GM12875 (cell line): ENCODE measurements around the gene MED27.

Experiments used
- H3K4me3 ChIP-seq: one replicate; pipeline ENCODE4 v1.5.1; 2011; ENCODE audit warnings: low read depth, low read length, control low read depth
- TF ChIP-seq, protein P1 (sequence below): IDR thresholded peaks from 2 replicates; pipeline ENCODE4 v1.5.1; 2011; ENCODE audit warnings: low read depth, mild to moderate bottlenecking, control low read depth, inconsistent platforms, low read length, moderate library complexity, borderline replicate concordance; ENCODE audit not compliant: insufficient read depth

The MED27 gene

DNA sequence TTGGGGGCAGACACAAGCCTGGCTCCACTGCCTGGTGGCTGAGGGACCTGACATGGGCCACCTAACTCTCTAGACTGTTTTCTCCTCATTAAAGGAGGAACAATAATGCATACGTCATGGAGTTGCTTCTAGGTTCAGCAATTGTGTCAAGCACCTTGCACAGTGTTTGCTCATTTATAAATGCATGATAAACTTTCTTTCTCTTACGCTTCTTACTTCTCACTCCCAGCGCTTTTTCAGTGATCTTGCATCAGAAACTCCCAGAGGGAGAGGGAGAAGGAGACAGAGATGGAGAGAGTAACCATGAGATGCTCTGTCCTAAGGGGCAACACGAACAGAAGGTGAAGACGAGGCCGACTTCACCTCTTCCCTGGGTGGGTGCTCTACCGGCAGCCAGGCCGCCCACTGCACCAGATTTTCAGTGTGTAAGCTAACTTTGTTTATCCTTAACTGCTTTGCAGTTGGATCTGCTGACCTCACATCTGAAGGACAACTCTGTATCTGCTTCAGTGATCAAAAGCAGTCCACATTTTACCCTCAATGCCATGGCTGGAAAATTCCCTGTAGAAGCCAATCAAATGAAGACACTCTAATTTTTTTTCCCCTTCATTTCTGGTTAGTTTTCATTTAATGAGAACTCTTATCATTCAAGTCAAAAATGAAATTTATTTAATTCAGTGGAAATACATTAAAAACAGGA lies 35.3 kb downstream of the MED27 start:
- no peak overlapping the region for H3K4me3 ChIP-seq
- TF ChIP-seq, protein P1, sequence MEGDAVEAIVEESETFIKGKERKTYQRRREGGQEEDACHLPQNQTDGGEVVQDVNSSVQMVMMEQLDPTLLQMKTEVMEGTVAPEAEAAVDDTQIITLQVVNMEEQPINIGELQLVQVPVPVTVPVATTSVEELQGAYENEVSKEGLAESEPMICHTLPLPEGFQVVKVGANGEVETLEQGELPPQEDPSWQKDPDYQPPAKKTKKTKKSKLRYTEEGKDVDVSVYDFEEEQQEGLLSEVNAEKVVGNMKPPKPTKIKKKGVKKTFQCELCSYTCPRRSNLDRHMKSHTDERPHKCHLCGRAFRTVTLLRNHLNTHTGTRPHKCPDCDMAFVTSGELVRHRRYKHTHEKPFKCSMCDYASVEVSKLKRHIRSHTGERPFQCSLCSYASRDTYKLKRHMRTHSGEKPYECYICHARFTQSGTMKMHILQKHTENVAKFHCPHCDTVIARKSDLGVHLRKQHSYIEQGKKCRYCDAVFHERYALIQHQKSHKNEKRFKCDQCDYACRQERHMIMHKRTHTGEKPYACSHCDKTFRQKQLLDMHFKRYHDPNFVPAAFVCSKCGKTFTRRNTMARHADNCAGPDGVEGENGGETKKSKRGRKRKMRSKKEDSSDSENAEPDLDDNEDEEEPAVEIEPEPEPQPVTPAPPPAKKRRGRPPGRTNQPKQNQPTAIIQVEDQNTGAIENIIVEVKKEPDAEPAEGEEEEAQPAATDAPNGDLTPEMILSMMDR, result no peak

DNA sequence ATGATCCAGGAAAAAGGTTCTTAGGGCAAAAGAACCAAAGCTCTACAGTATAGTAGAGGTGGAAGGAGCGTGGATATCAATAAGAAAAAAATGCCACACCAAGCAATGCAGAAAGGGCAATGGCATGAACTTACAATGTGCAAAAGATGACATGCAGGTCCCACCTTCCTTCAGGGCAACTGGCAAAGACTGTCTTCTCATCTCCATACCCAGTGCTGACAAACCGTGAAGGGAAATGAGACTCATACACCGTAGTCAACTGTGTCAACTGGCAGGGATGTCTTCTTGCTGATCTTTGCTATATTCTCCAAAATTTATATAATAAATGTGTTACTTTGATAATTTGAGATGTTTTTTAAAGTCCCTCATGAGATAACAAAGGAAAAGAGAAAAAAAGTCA lies 36.0 kb downstream of the MED27 start:
- TF ChIP-seq, protein P1, result no peak
- no peak overlapping the region for H3K4me3 ChIP-seq

DNA sequence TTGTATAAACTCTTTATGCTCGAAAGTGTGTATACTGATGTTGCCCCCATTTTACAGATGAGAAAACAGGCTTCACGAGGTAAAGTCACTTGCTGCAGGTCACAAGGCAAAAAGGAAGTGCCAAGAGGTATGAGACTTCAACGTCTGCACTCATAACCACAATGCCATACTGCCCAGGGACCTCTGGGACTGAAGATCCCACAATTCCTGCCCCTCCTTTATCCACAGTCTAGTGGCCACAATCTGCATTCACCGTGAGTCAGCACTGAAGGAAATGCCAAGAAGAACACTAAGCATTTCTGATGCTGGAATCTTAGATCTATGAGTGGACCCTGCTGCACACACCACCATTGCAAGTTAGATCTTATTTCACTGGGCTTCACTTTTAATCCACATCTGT lies 37.3 kb downstream of the MED27 start:
- H3K4me3 ChIP-seq, result no peak overlapping the region
- TF ChIP-seq, protein P1, result no peak

DNA sequence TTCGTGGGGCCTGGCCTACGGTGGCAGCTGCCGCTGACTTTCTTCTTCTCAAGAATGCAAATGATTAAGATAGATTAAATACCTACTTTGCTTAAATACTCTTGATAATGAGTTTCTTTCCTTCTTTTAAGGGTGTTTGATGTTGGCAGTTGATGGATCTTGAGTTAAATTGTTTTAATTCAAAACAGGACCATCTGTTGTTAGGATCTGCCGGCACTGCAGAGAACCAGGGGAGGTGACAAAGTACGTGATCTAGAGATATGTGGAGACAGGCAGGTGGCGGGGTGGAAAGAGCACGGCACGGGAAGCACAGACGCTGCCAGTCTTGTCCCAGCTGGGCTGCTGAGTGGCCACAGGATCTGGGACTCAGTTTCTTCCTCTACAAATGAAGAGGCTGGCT lies 37.9 kb downstream of the MED27 start:
- TF ChIP-seq, protein P1, result no peak
- no peak overlapping the region for H3K4me3 ChIP-seq

DNA sequence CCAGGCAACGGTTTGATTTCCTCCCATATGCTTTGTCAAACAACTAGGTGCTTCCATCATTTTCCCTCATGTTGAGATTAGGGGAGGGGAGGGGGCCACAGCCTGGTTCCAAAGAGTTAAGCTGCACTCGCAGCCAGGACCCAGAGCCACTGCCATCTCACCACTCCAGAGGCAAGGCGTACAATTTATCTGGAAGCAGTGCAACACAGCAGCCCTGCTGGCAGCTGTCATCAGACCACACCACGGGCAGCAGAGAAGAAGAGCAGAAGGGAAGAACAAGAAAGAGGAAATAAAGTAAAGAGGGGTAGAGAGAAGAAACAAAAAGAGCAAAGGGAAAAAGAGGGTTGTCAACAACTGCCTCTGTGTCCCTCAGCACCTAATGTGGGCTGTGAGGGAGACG lies 38.9 kb downstream of the MED27 start:
- H3K4me3 ChIP-seq, result no peak overlapping the region
- TF ChIP-seq, protein P1, result no peak

DNA sequence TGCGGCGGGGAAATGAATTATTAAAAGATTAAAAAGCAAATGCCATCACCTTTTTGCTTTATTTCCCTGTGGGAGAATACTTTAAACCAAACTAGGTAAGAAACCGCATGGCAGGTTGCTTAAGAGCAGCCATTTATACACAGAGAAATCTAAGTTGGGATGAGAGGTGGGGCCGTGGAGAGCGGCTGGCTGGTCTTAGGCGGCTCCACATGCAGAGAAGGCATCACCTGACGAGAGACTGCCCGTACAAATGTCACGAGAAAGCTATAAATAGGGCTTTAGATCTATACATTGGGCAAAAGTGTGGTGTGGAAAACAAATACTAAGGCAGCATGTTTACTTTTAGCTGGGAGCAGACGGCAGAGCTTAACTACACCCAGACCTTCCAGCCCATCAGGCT lies 39.4 kb downstream of the MED27 start:
- H3K4me3 ChIP-seq, result no peak overlapping the region
- TF ChIP-seq, protein P1, result no peak

DNA sequence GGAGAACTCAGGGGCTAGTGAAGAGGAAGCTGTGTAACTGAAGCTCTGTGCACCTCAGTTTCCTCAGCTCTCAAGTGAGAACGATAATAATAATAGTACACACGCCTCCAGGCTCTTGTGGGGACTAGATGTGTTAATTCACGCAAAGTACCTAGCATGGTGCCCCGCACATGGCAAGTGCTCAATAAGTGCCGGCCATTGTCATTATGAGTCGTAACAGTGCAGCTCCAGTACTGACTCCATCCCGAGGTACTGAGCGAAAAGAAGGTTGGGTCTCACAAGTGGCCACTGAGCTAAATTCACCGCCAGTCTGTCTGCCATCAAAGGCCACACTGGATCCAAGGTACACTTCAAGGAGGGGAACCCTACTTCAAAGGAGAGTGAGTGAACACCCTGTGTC lies 40.4 kb downstream of the MED27 start:
- TF ChIP-seq, protein P1, result no peak
- no peak overlapping the region for H3K4me3 ChIP-seq
